ENCODE data around the gene EXOC1L. TPM values are rescaled to one million over a fixed set of nuclear protein-coding genes. Genes with fewer than 3 reads are reported as not detected.
A peak's percentile ranks its signal among the peaks of the same experiment; 100 is the strongest.

Gene EXOC1L
- total RNA-seq, result not detected in 2 replicates

GRCh38 chr4:55819634-55820033, at the start of gene EXOC1L:
TSS of gene EXOC1L (plus strand) at chr4:55819790. CDS start at chr4:55820027, 237 bp downstream.
- Histone ChIP-seq H3K4me3 (ENCODE audit: low read depth, low read length) (no peak within 1 kb of the TSS), H3K36me3 (ENCODE audit: control insufficient read depth, insufficient read depth, low read length) (no peaks in the 10 kb centered on the region), H3K27me3 (ENCODE audit: control insufficient read depth, insufficient read depth, low read length) (no peaks in the 10 kb centered on the region)
- DNase-seq (ENCODE audit: low read depth) (no peak), FAIRE-seq (no peak)
- no peak for TF ChIP-seq CTCF (IDR thresholded peaks at IDR 0.05; ENCODE audit: insufficient read depth, low read length, severe bottlenecking)

GRCh38 chr4:55770662-55771061, 48.9 kb upstream of the EXOC1L start:
- no peak for TF ChIP-seq CTCF (IDR thresholded peaks at IDR 0.05; ENCODE audit: insufficient read depth, low read length, severe bottlenecking)
- DNase-seq (ENCODE audit: low read depth) (peak; percentile 53), FAIRE-seq (no peak)
- Histone ChIP-seq H3K4me3 (ENCODE audit: low read depth, low read length) (no peak overlapping the region), H3K27me3 (ENCODE audit: control insufficient read depth, insufficient read depth, low read length) (no peaks in the 10 kb centered on the region), H3K36me3 (ENCODE audit: control insufficient read depth, insufficient read depth, low read length) (no peaks in the 10 kb centered on the region)

- Histone ChIP-seq H3K27me3 (ENCODE audit: control insufficient read depth, insufficient read depth, low read length) (no peaks in the 10 kb centered on the region), H3K36me3 (ENCODE audit: control insufficient read depth, insufficient read depth, low read length) (no peaks in the 10 kb centered on the region), H3K4me3 (ENCODE audit: low read depth, low read length) (no peak overlapping the region)
- FAIRE-seq (no peak), DNase-seq (ENCODE audit: low read depth) (no peak)
- TF ChIP-seq CTCF (IDR thresholded peaks at IDR 0.05; ENCODE audit: insufficient read depth, low read length, severe bottlenecking), result no peak
Measured at GRCh38 chr4:55781341-55781740, 38.2 kb upstream of the EXOC1L start.

GRCh38 chr4:55781812-55782211, 37.8 kb upstream of the EXOC1L start:
- TF ChIP-seq CTCF (IDR thresholded peaks at IDR 0.05; ENCODE audit: insufficient read depth, low read length, severe bottlenecking), result no peak
- no peaks in the 10 kb centered on the region for H3K36me3 ChIP-seq (ENCODE audit: control insufficient read depth, insufficient read depth, low read length)
- no peaks in the 10 kb centered on the region for H3K27me3 ChIP-seq (ENCODE audit: control insufficient read depth, insufficient read depth, low read length)
- FAIRE-seq, result no peak
- H3K4me3 ChIP-seq (ENCODE audit: low read depth, low read length), result no peak overlapping the region
- no peak for DNase-seq (ENCODE audit: low read depth)

GRCh38 chr4:55783584-55783983, 36.0 kb upstream of the EXOC1L start:
- FAIRE-seq, result no peak
- DNase-seq (ENCODE audit: low read depth), result no peak
- no peak for TF ChIP-seq CTCF (IDR thresholded peaks at IDR 0.05; ENCODE audit: insufficient read depth, low read length, severe bottlenecking)

GRCh38 chr4:55784747-55785146, 34.8 kb upstream of the EXOC1L start:
- FAIRE-seq (no peak), DNase-seq (ENCODE audit: low read depth) (no peak)
- no peaks in the 10 kb centered on the region for H3K27me3 ChIP-seq (ENCODE audit: control insufficient read depth, insufficient read depth, low read length)
- no peaks in the 10 kb centered on the region for H3K36me3 ChIP-seq (ENCODE audit: control insufficient read depth, insufficient read depth, low read length)
- TF ChIP-seq CTCF (IDR thresholded peaks at IDR 0.05; ENCODE audit: insufficient read depth, low read length, severe bottlenecking), result no peak
- no peak overlapping the region for H3K4me3 ChIP-seq (ENCODE audit: low read depth, low read length)

More at GRCh38 chr4:55783584-55783983, 36.0 kb upstream of the EXOC1L start:
- no peaks in the 10 kb centered on the region for H3K36me3 ChIP-seq (ENCODE audit: control insufficient read depth, insufficient read depth, low read length)
- H3K27me3 ChIP-seq (ENCODE audit: control insufficient read depth, insufficient read depth, low read length), result no peaks in the 10 kb centered on the region
- no peak overlapping the region for H3K4me3 ChIP-seq (ENCODE audit: low read depth, low read length)
